ENCODE data around the gene AMACR. TPM values are rescaled to one million over a fixed set of nuclear protein-coding genes. Genes with fewer than 3 reads are reported as not detected.

AMACR gene
- 10.5 and 18.3 TPM in 2 replicates for total RNA-seq (2014; rRNA removed; shearing (Covaris generic))

DNA sequence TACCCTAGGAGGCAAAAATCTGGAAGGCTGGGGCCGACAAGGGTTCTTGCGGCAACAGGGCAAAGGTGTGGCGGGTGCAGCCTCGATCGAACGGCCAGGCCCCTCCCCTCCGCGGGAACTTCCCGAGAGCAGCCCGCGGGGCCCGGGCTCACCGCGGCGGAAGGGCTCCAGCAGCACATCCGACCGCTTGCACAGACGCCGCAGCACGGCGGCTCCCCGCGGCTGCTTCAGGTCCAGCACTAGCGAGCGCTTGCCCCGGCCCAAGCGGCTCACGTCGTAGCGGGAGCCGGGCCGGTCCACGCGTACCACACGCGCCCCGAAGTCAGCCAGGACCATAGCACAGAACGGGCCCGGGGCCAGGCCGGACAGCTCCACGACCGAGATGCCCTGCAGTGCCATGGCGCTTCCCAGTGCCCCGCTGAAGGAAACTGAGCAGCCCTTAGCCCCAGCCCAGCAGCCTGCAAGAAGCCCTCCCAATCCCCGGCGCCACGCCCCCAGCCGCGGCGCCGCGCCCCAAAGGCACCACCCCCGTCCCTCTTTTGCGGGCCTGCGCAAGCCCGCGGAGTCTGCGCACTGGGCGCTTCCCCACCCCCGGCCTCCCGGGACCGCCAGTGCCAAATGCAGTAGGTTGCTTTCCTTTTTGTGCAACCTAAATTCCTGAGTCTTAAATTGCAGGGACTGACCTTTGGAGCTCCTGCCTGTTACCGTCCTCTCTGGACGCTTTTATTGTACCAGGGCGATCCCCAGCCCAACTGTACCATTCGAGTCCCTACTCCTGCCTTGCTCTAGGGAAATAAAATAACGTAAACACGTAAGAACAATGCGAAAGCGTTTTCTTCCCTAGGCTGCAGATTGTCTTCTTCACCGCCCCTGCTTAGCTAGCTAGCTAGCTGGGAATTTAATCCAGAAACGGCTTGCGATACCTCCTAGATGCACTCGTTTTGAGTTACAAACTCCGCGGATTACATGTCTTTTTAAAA is at the start of gene AMACR:
Gene AMACR (minus strand): TSS at position 430 of the 980 bp plus-strand sequence. CDS start 31 bp downstream, at position 399.
- no peaks in the 10 kb centered on the region for H3K36me3 ChIP-seq (replicated peaks; ENCODE audit: control insufficient read depth, insufficient read depth, low read length)
- H3K4me3 ChIP-seq (ENCODE audit: insufficient read depth, low read depth, low read length): peak within 1 kb of the TSS; percentile 81
- H3K27me3 ChIP-seq (ENCODE audit: control insufficient read depth, insufficient read depth, low read length): no peaks in the 10 kb centered on the region
- DNase-seq: peak; percentile 97

DNA sequence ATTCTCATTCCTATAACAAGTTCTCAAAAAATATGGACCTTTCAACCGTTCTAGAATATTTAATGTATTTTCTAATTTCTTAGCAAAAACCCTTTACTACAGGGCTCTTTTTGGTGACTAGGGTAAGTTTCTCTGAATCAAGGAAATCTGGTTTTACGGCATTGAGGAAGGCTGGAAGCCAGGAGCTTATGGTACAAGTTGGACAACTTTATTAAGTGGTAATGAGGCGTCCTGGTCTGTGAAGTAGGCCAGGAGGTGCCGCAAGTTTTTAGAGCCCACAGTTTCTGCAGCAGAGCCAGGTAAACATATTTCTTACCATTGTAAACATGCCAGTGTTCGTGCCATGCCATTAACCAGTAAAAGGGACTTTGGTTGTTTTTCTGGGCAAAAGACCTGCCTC is 49.7 kb upstream of the AMACR start:
- H3K4me3 ChIP-seq (ENCODE audit: insufficient read depth, low read depth, low read length): no peak overlapping the region
- no peaks in the 10 kb centered on the region; the same call in 1 of the 2 replicates for H3K36me3 ChIP-seq (replicated peaks; ENCODE audit: control insufficient read depth, insufficient read depth, low read length)
- no peak for DNase-seq
- H3K27me3 ChIP-seq (ENCODE audit: control insufficient read depth, insufficient read depth, low read length): no peaks in the 10 kb centered on the region

DNA sequence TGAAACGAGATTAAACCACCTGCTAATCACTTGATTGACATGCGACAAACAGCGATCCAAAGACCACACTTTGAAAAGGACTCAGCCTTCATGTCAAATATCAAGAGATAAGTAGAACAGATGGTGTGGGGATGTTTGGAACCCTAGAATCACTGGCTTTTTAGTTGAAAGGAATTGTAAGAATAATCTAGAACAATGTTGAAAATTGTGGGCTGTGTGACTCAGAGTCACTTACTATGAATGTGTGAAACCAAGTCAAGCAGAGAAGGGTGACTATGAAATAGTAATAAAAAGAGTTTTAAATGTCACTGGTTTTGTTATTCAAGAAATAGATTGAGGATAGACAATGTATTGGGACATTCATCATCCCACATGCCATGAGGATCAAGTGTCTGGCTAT is 49.3 kb upstream of the AMACR start:
- no peaks in the 10 kb centered on the region for H3K27me3 ChIP-seq (ENCODE audit: control insufficient read depth, insufficient read depth, low read length)
- no peak overlapping the region for H3K4me3 ChIP-seq (ENCODE audit: insufficient read depth, low read depth, low read length)
- DNase-seq: no peak
- H3K36me3 ChIP-seq (replicated peaks; ENCODE audit: control insufficient read depth, insufficient read depth, low read length): no peaks in the 10 kb centered on the region; the same call in 1 of the 2 replicates

DNA sequence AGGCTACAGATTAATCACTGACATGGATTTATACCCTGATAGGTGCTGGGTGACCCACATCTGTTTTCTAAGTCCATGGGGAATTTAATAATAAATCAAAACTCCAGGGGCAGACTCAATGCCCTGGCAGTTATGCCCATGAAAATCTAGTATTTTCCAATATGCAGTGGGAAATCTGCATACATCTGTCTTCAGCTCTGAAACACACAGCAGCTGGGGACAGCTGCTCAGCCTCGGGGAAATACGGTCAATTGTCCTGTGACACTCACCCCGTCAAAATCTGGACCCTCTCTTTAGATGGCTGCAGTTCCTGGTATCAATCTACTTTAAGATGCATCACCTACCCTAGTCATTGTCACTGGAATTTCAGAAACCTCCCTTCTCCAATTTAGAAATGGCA is 47.8 kb upstream of the AMACR start:
- no peak for DNase-seq
- H3K27me3 ChIP-seq (ENCODE audit: control insufficient read depth, insufficient read depth, low read length): no peaks in the 10 kb centered on the region
- no peak overlapping the region for H3K4me3 ChIP-seq (ENCODE audit: insufficient read depth, low read depth, low read length)
- H3K36me3 ChIP-seq (replicated peaks; ENCODE audit: control insufficient read depth, insufficient read depth, low read length): no peaks in the 10 kb centered on the region

DNA sequence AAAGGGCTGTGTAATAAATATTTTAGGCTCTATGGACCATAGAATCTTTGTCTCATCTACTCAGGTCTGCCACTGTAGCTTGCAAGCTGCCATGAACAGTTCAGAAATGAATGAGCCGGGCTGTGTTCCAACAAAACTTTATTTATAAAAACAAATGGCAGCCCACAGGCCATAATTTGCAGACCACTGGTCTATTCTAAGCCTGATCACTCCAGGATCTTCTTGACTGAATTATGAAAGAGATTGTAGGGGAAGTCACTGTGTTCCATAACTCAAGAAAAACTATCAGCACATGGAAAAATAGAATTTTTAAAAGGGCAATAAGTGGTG is 46.5 kb upstream of the AMACR start:
- no peaks in the 10 kb centered on the region for H3K27me3 ChIP-seq (ENCODE audit: control insufficient read depth, insufficient read depth, low read length)
- H3K36me3 ChIP-seq (replicated peaks; ENCODE audit: control insufficient read depth, insufficient read depth, low read length): no peaks in the 10 kb centered on the region
- no peak for DNase-seq
- H3K4me3 ChIP-seq (ENCODE audit: insufficient read depth, low read depth, low read length): no peak overlapping the region

DNA sequence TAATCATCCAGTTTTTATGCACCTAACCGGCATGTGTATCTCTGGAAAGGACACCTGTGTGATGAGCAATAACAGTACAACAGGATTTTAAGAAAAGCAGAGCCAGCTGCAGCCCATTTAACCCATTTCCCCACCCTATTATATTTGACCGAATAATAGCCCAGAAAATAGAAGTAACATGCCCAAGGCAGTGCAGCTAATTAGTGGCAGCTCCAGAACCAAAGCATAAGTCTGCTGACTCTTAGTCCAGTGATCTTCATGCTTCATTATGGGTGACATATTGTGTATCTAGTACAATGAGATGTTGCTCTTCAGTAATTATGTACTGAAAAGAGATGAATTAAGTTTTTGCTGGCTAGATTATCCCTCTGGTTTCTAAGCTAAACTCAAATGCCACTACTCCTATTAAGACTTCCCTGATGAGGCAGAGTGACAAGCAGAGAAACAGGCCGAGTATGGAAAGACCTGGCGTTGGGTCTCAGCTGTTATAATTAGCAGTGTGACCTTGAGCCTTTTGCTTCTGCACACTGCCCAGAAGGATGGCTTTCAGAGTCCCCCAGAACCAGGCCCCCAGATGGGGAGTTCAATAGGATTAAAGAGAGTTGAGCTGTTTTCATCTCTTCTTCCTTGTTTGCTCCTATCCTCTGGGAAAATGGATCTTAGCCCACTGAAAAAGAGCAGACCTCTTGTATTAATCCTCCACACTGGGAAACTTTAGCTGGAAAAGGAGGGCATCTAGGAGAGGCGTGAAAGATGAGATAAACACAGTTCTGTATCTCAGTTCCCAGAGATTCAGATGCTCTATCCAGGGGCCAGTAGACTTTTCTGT is 45.9 kb upstream of the AMACR start:
- Histone ChIP-seq H3K4me3 (ENCODE audit: insufficient read depth, low read depth, low read length) (no peak overlapping the region), H3K36me3 (replicated peaks; ENCODE audit: control insufficient read depth, insufficient read depth, low read length) (no peaks in the 10 kb centered on the region), H3K27me3 (ENCODE audit: control insufficient read depth, insufficient read depth, low read length) (no peaks in the 10 kb centered on the region)
- DNase-seq: no peak

DNA sequence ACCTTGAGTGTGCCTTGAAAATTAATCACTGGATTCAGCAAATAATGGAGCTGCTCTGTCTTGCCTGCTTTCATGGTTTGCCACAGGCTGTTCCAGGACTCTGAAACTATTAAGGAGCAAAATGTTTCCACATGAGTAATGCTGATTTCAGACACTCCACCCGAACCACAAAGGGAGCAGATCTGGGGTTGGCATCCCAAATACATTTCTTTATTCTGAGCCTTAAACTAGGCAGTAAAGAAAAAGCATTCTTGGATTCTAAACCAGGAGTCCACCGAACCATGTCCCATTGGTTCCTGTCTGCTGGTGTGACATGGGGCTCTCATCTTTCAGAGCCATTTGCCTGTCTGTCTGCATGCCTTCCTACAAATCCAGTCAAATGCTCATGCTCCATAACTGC is 45.3 kb upstream of the AMACR start:
- DNase-seq: no peak
- no peaks in the 10 kb centered on the region for H3K27me3 ChIP-seq (ENCODE audit: control insufficient read depth, insufficient read depth, low read length)
- no peak overlapping the region for H3K4me3 ChIP-seq (ENCODE audit: insufficient read depth, low read depth, low read length)
- no peaks in the 10 kb centered on the region for H3K36me3 ChIP-seq (replicated peaks; ENCODE audit: control insufficient read depth, insufficient read depth, low read length)

DNA sequence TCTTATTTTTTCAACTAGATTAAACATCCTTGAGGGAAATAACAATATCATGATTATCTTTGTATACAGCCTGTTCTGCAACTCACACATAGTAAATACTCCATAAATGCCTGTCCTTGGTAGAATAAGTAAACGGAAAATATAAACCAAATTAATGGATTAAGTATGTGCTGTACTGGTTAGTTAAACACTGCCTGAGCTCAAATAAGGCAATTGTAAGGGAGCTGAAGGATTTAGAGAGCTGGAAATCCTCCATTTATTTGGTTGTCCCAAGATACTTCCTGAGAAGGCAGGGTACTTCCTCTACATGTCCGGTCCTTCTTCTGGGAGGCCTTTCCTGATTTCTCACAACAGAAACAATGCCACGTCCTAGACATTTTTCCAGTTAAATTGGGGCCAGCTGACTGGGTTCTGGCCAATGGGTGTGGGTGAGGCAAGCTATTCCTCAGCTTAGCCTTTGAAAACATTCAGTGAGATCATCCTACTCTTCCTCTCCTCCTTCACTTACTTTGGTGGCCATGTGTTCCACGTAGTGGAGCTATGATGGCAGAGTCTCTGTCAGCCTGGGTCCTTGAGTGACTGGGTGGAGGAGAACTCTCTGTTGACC is 43.6 kb upstream of the AMACR start:
- H3K27me3 ChIP-seq (ENCODE audit: control insufficient read depth, insufficient read depth, low read length): no peaks in the 10 kb centered on the region
- H3K36me3 ChIP-seq (replicated peaks; ENCODE audit: control insufficient read depth, insufficient read depth, low read length): no peaks in the 10 kb centered on the region
- H3K4me3 ChIP-seq (ENCODE audit: insufficient read depth, low read depth, low read length): no peak overlapping the region
- no peak for DNase-seq

DNA sequence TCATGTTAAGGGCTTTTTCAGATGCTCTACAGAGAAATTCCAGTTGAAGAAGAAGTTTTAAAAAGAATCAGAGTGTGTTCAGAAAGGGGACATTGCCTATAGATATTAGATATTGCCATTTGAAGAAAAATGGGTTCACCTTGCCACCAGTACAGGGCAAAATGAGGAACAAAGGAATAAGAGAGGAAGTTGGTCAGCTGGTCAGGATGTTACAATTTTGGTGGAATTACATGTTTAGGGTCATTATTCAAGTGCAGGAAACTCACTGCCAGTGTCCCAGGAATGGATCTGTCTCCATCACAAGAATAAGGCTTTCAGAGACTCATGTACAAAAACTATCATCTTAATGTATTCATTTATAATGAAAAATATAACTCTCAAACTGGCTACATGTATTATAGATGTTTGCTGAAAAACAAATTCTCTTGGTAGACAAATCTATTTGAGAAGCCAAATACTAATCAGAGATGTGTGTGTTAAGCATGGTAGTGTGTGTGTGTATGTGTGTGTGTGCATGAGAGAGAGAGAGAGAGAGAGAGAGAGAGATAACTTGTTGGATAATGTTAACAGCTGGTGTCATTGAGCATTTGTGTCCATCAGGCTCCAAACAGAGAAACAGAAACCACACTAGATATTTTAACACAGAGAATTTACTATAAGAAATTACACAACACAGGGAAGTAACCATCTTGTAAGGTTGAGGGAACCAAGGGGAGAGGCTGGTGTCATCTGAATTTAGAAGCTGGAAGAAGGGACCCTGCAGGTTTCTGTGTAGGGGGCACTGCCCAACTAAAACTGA is 40.1 kb upstream of the AMACR start:
- no peak overlapping the region for H3K4me3 ChIP-seq (ENCODE audit: insufficient read depth, low read depth, low read length)
- no peak for DNase-seq
- H3K36me3 ChIP-seq (replicated peaks; ENCODE audit: control insufficient read depth, insufficient read depth, low read length): no peaks in the 10 kb centered on the region
- no peaks in the 10 kb centered on the region for H3K27me3 ChIP-seq (ENCODE audit: control insufficient read depth, insufficient read depth, low read length)

DNA sequence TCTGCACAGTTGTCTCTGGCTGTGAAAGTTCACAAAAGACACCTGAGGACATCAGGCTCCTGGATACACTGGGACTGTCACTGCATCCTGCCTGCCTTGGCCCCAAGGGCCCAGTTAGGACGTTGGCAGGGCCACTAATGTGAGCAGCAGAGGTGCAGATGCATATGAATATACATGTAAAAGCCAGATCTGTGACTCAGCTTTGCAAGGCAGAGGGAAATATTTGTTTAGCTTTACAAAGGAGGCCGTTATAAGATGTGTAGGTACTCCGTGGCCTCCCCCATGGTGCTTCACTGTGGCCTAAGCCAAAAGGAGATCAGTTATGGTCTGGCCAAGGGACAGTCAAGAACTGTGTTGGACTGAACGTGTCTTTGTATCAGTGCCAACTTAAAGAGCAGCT is 39.3 kb upstream of the AMACR start:
- no peak for DNase-seq
- no peaks in the 10 kb centered on the region for H3K27me3 ChIP-seq (ENCODE audit: control insufficient read depth, insufficient read depth, low read length)
- H3K36me3 ChIP-seq (replicated peaks; ENCODE audit: control insufficient read depth, insufficient read depth, low read length): no peaks in the 10 kb centered on the region
- H3K4me3 ChIP-seq (ENCODE audit: insufficient read depth, low read depth, low read length): no peak overlapping the region

DNA sequence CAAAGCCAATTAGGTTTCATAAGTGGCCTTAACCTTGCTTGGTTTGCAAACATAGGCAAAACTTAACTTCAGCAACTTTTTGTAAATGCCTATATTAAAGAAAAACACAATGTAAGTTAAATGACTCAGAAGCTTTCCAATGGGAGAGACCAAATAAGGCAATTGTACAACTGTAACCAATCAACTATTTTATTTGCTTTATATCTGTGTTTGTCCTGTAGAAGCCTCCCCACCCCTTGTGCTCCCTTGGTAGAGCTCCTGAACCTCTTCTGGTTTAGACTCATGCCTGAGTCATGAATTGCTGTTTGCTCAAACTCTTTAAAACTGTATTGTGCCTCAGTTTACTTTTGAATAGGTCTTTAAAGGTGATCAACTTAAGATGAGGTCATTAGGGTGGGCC is 38.1 kb upstream of the AMACR start:
- Histone ChIP-seq H3K4me3 (ENCODE audit: insufficient read depth, low read depth, low read length) (no peak overlapping the region), H3K27me3 (ENCODE audit: control insufficient read depth, insufficient read depth, low read length) (no peaks in the 10 kb centered on the region), H3K36me3 (replicated peaks; ENCODE audit: control insufficient read depth, insufficient read depth, low read length) (no peaks in the 10 kb centered on the region)
- DNase-seq: no peak

DNA sequence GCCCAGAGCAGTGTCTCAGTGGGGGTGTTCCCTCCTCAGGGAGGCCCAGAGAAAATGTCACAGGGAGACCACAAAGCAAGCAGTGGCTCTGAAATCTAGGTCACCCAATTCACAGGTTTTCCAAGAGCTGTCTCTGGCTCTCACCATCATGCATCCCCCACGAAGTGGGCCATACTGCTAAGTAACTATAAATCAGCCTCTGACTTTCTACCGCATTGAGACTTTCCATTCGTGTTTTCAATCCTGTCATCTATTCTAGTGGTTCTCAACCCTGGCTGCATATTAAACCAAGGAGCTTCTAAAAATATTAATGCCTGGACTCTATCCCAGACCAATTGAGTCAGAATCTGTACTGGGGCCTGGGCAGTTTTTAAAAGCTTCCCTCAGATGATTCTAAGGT is 37.2 kb upstream of the AMACR start:
- Histone ChIP-seq H3K27me3 (ENCODE audit: control insufficient read depth, insufficient read depth, low read length) (no peaks in the 10 kb centered on the region), H3K4me3 (ENCODE audit: insufficient read depth, low read depth, low read length) (no peak overlapping the region), H3K36me3 (replicated peaks; ENCODE audit: control insufficient read depth, insufficient read depth, low read length) (no peaks in the 10 kb centered on the region)
- DNase-seq: no peak

DNA sequence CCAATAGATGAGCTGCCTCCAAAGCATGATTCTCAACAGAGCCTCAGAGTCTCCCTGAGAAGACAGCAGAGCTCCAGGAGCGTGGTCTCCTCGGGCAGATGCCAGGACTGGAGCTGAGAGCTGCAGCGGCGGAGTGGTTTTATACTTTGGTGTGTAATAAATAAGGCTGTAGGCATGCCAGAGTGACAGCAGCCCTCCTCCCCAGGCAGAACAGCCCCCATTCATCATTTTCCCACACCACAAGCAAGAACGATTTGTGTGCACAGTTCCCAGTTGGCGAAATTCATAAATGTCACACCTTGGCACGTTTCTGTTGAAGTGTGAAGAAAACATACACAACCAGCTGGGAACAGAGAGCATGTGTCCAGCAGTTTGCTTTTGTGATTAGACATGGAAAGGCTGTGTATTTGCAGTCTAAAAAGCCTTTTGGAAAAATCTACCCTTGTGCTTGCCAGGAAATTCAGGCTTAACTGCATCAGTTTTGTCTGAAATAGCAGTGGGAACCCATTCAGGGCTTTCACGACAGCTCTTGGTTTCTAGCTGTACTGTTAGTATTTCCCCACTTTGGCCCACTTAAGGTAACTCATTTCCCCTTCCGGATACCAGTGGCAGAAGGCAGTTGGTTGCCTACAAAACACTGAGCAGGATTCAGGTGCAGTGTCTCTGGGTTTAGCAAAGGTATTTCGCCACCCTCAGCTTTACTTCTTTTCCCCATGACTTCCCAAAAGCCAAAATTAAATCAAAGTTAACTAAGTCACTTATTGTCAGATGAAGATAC is 35.4 kb upstream of the AMACR start, which contains the start of gene C1QTNF3:
Gene C1QTNF3 (minus strand): TSS at position 115 of the 778 bp plus-strand sequence. CDS start 88 bp downstream, at position 27.
- H3K4me3 ChIP-seq (ENCODE audit: insufficient read depth, low read depth, low read length): no peak within 1 kb of the TSS
- no peaks in the 10 kb centered on the region for H3K36me3 ChIP-seq (replicated peaks; ENCODE audit: control insufficient read depth, insufficient read depth, low read length)
- DNase-seq: no peak
- H3K27me3 ChIP-seq (ENCODE audit: control insufficient read depth, insufficient read depth, low read length): no peaks in the 10 kb centered on the region
